ENCODE results near the gene GYG1. TPM values are rescaled to one million over a fixed set of nuclear protein-coding genes. Genes with fewer than 3 reads are reported as not detected.

The GYG1 gene
- total and polyA plus RNA-seq, 2 of the 8 experiments (the other 6 are each of a cell fraction or from before 2014, with no cell fraction given): 19.4 to 34.2 TPM

DNA sequence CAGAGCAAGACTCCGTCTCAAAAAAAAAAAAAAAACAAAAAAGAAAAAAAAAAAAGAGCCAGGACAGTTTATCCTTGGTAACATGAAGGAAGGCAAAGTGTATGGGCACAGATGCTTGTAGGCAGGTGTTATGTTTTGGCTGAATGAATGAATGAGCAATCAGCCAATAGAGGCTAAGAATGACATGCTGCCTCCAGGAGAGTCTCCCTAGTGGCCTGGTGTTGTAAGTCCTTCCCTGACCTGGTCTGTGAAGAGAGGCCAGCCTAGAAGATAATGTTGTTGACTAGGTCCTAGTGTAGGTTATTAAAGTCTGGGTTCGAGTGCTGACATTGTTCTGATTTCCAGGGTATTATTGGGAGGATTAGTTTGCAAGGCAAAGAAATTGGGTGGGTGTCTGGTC, 24.9 kb downstream of the GYG1 start:
- H2BK15ac ChIP-seq (ENCODE audit: low read length): peak overlapping the region; percentile 46; the same call in 1 of the 2 replicates
- no peak overlapping the region for H3K4me2 ChIP-seq (ENCODE audit: insufficient read depth in 1 of 2, low read depth in 2 of 2, low read length in 2 of 2)
- H3K4me1 ChIP-seq (replicated peaks in 1 of 4; ENCODE audit: control insufficient read depth in 3 of 4, insufficient read depth in 4 of 4, low read length in 3 of 4): peaks cover 0 to 15% (median 14%) of the 10 kb centered on the region in 4 experiments
- CTCF ChIA-PET (ENCODE audit: partially characterized antibody): interaction anchor here (0.7 to 1.3 kb wide), 4 partner anchors 13 to 57 kb away, joined by 3 to 4 read pairs (median 3); no protein-coding TSS in a partner anchor
- H3K4me3 ChIP-seq (ENCODE audit: extremely low read depth in 1 of 4, insufficient read depth in 2 of 4, low read depth in 3 of 4, low read length in 4 of 4): no peak overlapping the region
- H2BK120ac ChIP-seq (replicated peaks; ENCODE audit: low read depth, low read length): no peak overlapping the region
- no peak overlapping the region for H3K23ac ChIP-seq (ENCODE audit: insufficient read length)
- TF ChIP-seq CTCF (IDR thresholded peaks at IDR 0.05; ENCODE audit: control extremely low read depth in 1 of 3, insufficient read depth in 1 of 3, low read depth in 1 of 3, low read length in 3 of 3) (peak in 1 of 3 experiments; percentile 6; a peak in 1 of 4 replicates), RAD21 (IDR thresholded peaks at IDR 0.05 in 1 of 2, conservative IDR thresholded peaks at IDR 0.05 in 1 of 2; ENCODE audit: low read depth in 2 of 2, low read length in 2 of 2) (no peak), SAP30 (IDR thresholded peaks at IDR 0.05; ENCODE audit: insufficient read depth, insufficient replicate concordance, low read length) (no peak)
- H3K27ac ChIP-seq (ENCODE audit: low read depth, low read length): no peak overlapping the region
- 0 out of 2 replicates have a peak overlapping the region, but pooled peaks have one; percentile 19 for H2BK5ac ChIP-seq (ENCODE audit: low read depth, low read length)
- H3K9ac ChIP-seq (replicated peaks in 1 of 4; ENCODE audit: extremely low read depth in 1 of 4, low read depth in 3 of 4, low read length in 3 of 4): no peak overlapping the region
- FAIRE-seq (no peak), DNase-seq (ENCODE audit: low read depth in 1 of 2, low spot score in 2 of 2) (no peak)
- H3K79me1 ChIP-seq (ENCODE audit: low read depth, low read length): peaks cover 2% of the 10 kb centered on the region; the same call in 1 of the 2 replicates
- peaks cover 0 to 20% (median 2%) of the 10 kb centered on the region in 4 experiments; a peak in 3 of 8 replicates for H3K36me3 ChIP-seq (ENCODE audit: control insufficient read depth in 2 of 4, insufficient read depth in 4 of 4, low read length in 3 of 4)
- no peaks in the 10 kb centered on the region for H3K79me2 ChIP-seq (ENCODE audit: control insufficient read depth in 1 of 2, insufficient read depth in 2 of 2, low read length in 2 of 2)
- no peak overlapping the region for H3K56ac ChIP-seq (replicated peaks; ENCODE audit: insufficient read length, low read depth, low read length)
- no peaks in the 10 kb centered on the region for H4K20me1 ChIP-seq (replicated peaks in 1 of 2; ENCODE audit: control insufficient read depth in 1 of 2, insufficient read depth in 2 of 2, low read length in 2 of 2)
- no peak overlapping the region for H3K4ac ChIP-seq (replicated peaks; ENCODE audit: insufficient read length, low read depth, low read length)
- no peaks in the 10 kb centered on the region for H3K27me3 ChIP-seq (replicated peaks in 1 of 4; ENCODE audit: control insufficient read depth in 3 of 4, extremely low read depth in 1 of 4, insufficient read depth in 3 of 4, low read length in 3 of 4)
- no peaks in the 10 kb centered on the region for H3K9me3 ChIP-seq (ENCODE audit: insufficient read depth in 2 of 2, low read depth in 1 of 2, low read length in 1 of 2)
- H2AFZ ChIP-seq (ENCODE audit: low read length): no peak overlapping the region
- no peak overlapping the region for H2BK20ac ChIP-seq (ENCODE audit: low read length)
- WGBS, 2 experiments (ENCODE audit: extremely low coverage in 1 of 2, insufficient coverage in 1 of 2, insufficient read length in 1 of 2, insufficient replicate concordance in 2 of 2, low coverage in 1 of 2, low lambda C conversion rate in 2 of 2, missing lambda C conversion rate in 1 of 2): 94% methylated on average over 1 of the region's 2 CpGs; no CpG with 5 or more reads in 1 of the 2 experiments
- no peak overlapping the region for H4K5ac ChIP-seq (ENCODE audit: insufficient read length, low read depth, low read length)
- H2AK5ac ChIP-seq (ENCODE audit: low read depth, low read length): no peak overlapping the region; the same call in 1 of the 2 replicates
- H3K18ac ChIP-seq (ENCODE audit: extremely low read depth, low read length): no peak overlapping the region
- no peaks in the 10 kb centered on the region for H3K23me2 ChIP-seq (ENCODE audit: low read depth, low read length)
- H4K8ac ChIP-seq (ENCODE audit: extremely low read depth, insufficient read depth, low read length): no peak overlapping the region
- H3K14ac ChIP-seq (ENCODE audit: insufficient read length): no peak overlapping the region
- no peak overlapping the region for H4K91ac ChIP-seq (replicated peaks; ENCODE audit: insufficient read length, low read length)
- H2BK12ac ChIP-seq (ENCODE audit: low read depth, low read length): no peak overlapping the region
- POLR2A ChIA-PET (ENCODE audit: partially characterized antibody): no interaction called here
